Measurements from ENCODE around the gene DLG2.

GRCh38 chr11:85661972-85662664, 35.0 kb upstream of the DLG2 start:
- TF ChIP-seq TAF1 (IDR thresholded peaks at IDR 0.05; ENCODE audit: low read depth): no peak
- TF ChIP-seq TCF12 (IDR thresholded peaks at IDR 0.05; ENCODE audit: low read depth): no peak
- TF ChIP-seq REST (IDR thresholded peaks at IDR 0.05; ENCODE audit: low read depth): no peak
